Measurements from ENCODE around the gene PLOD3. TPM values are rescaled to one million over a fixed set of nuclear protein-coding genes. Genes with fewer than 3 reads are reported as not detected.

PLOD3 gene
- total and polyA plus RNA-seq, 7 donors: 12.9 to 45.4 (median 19.1) TPM

DNA sequence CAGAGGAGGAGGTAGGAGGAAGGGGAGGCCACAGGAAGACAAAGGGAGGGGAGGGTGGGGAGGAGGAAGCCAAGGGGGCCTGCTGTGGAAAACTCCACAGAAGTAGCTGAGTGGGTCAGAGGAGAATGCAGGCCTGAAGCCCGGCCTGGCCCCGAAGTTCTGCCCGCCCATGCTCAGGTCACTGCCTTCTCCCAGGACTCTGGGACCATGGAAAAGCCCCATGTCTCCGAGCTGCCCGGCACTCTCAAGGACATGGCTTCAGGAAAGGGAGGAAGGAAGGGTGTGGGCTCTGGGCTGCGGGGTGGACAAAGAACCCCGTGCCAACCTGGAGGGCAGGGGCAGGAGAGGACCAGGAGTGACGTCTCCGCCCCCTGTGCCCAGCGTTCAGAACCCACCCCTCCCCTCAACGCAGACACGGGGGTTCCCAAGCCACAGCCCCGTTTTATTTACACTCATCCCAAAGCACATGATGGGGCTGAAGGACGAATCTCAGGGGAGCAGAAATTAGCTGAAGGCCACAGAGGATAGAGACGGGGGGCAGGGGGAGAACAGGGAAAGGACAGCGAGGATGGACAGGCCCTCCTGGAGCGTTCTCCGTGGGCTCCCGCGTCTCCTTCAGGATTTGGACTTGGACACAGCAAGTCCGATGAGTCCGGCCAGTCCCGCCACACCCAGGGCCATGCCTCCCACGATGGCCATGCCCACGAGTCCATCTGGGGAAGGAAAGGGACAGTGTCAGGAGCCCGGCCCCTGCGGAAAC lies 22.0 kb upstream of the PLOD3 start:
- ATAC-seq: no peak
- peaks cover 3 to 41% of the 10 kb centered on the region in 2 donors for H3K36me3 ChIP-seq (ENCODE audit: insufficient read depth in 1 of 2, low read depth in 1 of 2)
- no peak for DNase-seq
- H3K4me1 ChIP-seq: peaks cover 39% of the 10 kb centered on the region
- peak overlapping the region; percentile 58 for H3K27ac ChIP-seq
- TF ChIP-seq, protein P1, sequence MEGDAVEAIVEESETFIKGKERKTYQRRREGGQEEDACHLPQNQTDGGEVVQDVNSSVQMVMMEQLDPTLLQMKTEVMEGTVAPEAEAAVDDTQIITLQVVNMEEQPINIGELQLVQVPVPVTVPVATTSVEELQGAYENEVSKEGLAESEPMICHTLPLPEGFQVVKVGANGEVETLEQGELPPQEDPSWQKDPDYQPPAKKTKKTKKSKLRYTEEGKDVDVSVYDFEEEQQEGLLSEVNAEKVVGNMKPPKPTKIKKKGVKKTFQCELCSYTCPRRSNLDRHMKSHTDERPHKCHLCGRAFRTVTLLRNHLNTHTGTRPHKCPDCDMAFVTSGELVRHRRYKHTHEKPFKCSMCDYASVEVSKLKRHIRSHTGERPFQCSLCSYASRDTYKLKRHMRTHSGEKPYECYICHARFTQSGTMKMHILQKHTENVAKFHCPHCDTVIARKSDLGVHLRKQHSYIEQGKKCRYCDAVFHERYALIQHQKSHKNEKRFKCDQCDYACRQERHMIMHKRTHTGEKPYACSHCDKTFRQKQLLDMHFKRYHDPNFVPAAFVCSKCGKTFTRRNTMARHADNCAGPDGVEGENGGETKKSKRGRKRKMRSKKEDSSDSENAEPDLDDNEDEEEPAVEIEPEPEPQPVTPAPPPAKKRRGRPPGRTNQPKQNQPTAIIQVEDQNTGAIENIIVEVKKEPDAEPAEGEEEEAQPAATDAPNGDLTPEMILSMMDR (IDR thresholded peaks at IDR 0.05): no peak
- no peaks in the 10 kb centered on the region for H3K9me3 ChIP-seq
- intact Hi-C loops (cut with DNase I): loop anchor here in 1 of 2 donors (2.0 kb wide), 1 partner anchor 17 kb away; no protein-coding TSS in a partner anchor
- WGBS, 3 donors: 64 to 74% (median 69%) methylated on average over 24 to 27 of the region's 27 CpGs
- H3K27me3 ChIP-seq (ENCODE audit: insufficient read depth in 3 of 3, low read length in 2 of 3): no peaks in the 10 kb centered on the region
- H3K4me3 ChIP-seq: no peak overlapping the region

DNA sequence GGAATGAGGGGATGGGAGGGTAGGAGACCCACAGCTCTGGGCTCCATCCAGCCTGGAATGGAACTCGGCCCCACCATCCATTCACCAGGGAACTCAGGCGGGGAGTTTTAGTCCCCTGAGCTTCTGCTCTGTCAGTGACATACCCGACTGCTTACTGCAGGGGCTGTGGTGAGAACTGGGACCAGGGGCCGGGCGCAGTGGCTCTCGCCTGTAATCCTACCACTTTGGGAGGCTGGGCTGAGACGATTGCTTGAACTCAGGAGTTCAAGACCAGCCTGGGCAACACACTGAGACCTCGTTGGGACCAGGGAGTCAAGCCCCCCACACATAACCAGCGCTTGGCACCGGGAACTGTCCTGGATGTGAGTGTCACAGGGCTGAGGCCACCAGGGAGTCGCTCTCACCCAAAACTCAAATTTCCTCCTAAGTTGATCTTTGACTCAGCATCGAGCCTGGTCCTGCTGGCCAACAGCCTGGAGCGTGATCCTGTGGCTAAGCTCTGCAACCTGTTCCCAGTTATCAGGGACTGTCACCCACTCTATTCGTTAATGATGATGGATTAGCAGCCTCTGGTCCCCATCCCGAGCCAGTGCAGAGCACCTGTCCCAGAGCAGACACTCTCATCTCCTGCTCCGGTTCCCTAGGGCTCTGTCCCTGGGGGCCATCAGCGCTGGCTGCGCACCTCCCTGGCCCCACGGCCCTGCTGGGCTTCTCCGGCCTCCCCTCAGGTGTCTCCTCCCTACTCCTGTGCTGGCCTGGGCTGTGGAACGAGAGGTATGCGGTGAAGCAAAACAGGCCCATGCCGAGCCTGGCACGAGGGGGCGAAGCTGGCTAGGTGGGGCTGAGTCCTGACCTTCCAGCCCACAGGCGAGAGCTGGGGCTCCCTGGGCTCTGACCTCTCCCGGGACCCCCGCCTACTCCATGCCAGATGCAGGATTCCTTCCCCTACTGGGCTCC lies 21.1 kb upstream of the PLOD3 start:
- peaks cover 35% of the 10 kb centered on the region for H3K4me1 ChIP-seq
- H3K9me3 ChIP-seq: no peaks in the 10 kb centered on the region
- no peak for DNase-seq

DNA sequence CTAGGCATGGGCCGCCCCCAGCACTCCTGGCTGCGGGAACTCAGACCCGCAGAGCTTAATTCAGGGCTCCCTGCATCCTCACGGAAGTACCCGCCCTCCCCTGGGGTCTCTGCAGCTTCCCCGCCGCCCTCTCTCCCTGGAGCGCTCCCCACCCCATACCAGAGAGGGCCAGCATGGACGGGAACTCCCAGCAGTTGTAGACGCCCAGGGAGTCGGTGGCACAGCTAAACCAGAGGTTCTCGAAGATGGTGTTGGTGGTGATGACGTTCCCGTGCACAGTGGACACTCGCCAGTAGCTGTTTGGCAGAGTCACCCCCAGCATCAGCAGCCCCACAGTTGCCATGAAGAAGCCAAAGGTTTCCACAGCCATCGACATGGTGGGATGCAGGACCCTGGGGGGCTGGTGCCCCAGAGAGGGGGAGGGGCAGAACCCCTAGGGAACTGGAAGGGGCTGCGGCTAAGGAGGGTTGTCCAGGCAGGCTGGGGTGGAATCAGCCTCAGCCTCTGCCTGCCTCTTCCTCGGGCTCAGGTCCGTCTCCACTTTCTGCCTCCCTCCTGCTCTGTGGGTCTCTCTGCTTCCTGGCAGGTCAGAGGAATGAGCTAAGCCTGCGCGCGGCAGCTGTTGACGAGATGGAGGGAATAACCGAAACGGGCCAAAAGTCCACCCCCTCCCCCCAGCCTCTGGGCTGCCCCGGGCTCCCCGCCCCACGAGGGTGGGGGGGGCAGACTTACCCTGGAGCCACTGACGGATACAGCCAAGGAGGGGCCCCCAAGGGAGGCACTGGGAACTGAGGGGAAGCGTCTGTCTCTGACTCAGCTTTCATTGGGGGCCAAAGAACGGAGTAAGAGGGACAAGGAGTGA lies 20.1 kb upstream of the PLOD3 start, which contains the start of gene CLDN15:
Gene CLDN15 (minus strand): TSS at position 597 of the 862 bp plus-strand sequence. CDS start 221 bp downstream, at position 376.
- Histone ChIP-seq H3K36me3 (ENCODE audit: insufficient read depth in 1 of 2, low read depth in 1 of 2) (peaks cover 3 to 37% of the 10 kb centered on the region in 2 donors), H3K4me3 (peak within 1 kb of the TSS; percentile 28), H3K27me3 (ENCODE audit: insufficient read depth in 3 of 3, low read length in 2 of 3) (no peaks in the 10 kb centered on the region), H3K4me1 (peaks cover 24% of the 10 kb centered on the region), H3K27ac (peak within 1 kb of the TSS; percentile 58), H3K9me3 (no peaks in the 10 kb centered on the region)
- peak; percentile 23 to 68 (median 60) for ATAC-seq
- TF ChIP-seq, protein P1 (IDR thresholded peaks at IDR 0.05): no peak
- peak; percentile 89 to 91 for DNase-seq
- intact Hi-C loops (cut with DNase I): loop anchor here in 1 of 2 donors (2.0 kb wide), 1 partner anchor 15 kb away; no protein-coding TSS in a partner anchor
- WGBS, 3 donors: 27 to 41% (median 39%) methylated on average over 31 of the region's 31 CpGs

More for the DNA sequence above, 21.1 kb upstream of the PLOD3 start:
- WGBS, 3 donors: 37 to 52% (median 40%) methylated on average over 26 to 28 of the region's 28 CpGs
- Histone ChIP-seq H3K27ac (peak overlapping the region; percentile 58), H3K4me3 (no peak overlapping the region), H3K36me3 (ENCODE audit: insufficient read depth in 1 of 2, low read depth in 1 of 2) (peaks cover 3 to 39% of the 10 kb centered on the region in 2 donors), H3K27me3 (ENCODE audit: insufficient read depth in 3 of 3, low read length in 2 of 3) (no peaks in the 10 kb centered on the region)
- intact Hi-C loops (cut with DNase I): loop anchor here in 1 of 2 donors (2.0 kb wide), 1 partner anchor 16 kb away; no protein-coding TSS in a partner anchor
- peak in 3 of 4 donors; percentile 7 to 63 (median 40) for ATAC-seq
- TF ChIP-seq, protein P1 (IDR thresholded peaks at IDR 0.05): no peak

DNA sequence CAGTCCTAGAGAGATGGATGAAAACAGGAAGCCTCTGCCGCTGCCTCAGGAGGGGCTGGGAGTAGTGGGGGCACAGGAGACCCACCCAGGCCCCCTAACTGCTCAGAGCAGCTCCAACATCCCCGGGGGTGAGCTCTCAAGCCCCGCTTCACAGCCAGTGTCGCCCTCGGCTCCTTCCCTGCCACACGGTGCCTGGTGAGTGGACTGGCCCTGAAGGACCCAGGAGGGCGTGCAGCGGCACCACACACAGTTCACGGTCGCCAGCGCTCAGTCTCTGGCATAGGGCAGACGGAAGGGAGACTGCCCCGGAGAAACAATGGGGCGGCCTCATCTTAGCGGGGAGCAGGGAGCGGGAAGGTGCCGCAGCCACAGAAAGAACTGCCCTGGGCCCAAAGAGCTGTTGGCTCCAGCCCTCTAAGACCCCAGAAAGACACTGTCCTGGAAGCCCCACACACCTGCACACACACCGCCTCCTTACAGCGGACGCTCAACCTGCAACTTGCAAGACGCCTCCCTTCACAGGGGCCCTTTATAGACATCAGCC lies 19.0 kb upstream of the PLOD3 start:
- intact Hi-C loops (cut with DNase I): no loop called here
- peaks cover 13% of the 10 kb centered on the region for H3K4me1 ChIP-seq
- DNase-seq: no peak
- ATAC-seq: no peak
- no peak overlapping the region for H3K4me3 ChIP-seq
- H3K36me3 ChIP-seq (ENCODE audit: insufficient read depth in 1 of 2, low read depth in 1 of 2): peaks cover 3 to 37% of the 10 kb centered on the region in 2 donors
- no peaks in the 10 kb centered on the region for H3K27me3 ChIP-seq (ENCODE audit: insufficient read depth in 3 of 3, low read length in 2 of 3)
- TF ChIP-seq, protein P1 (IDR thresholded peaks at IDR 0.05): no peak
- WGBS, 3 donors: 87 to 91% (median 91%) methylated on average over 21 of the region's 21 CpGs
- H3K27ac ChIP-seq: no peak overlapping the region
- no peaks in the 10 kb centered on the region for H3K9me3 ChIP-seq
